Activated CD4-positive, alpha-beta T cell treated with anti-CD3 and anti-CD28 coated beads, Interleukin-2, amount 10 ng/mL, durations not matched to agents 24 days and 14 days (primary cell): Measurements from ENCODE around the gene FLOT2. TPM values are rescaled to one million over a fixed set of nuclear protein-coding genes. Genes with fewer than 3 reads are reported as not detected.
"Not testable (repeated sequence)": the region's sequence is repeated elsewhere in the genome, so short reads cannot be mapped to it uniquely, and the experiment has no call there.

Experiments used
- DNase-seq: peaks from one replicate; pipeline ENCODE4 v3.0.0; 2022
- H3K27ac Mint-ChIP-seq: one replicate; pipeline ENCODE4 v1.8.0; 2022; ENCODE audit warnings: mild to moderate bottlenecking, mixed read lengths
- H3K27me3 Mint-ChIP-seq: one replicate; pipeline ENCODE4 v1.8.0; 2022; ENCODE audit warnings: mixed read lengths
- H3K36me3 Mint-ChIP-seq: one replicate; pipeline ENCODE4 v1.8.0; 2022; ENCODE audit warnings: low read depth, mild to moderate bottlenecking, mixed read lengths
- H3K4me1 Mint-ChIP-seq: one replicate; pipeline ENCODE4 v1.8.0; 2021; ENCODE audit warnings: mixed read lengths
- H3K4me3 Mint-ChIP-seq: one replicate; pipeline ENCODE4 v1.8.0; 2022; ENCODE audit warnings: mild to moderate bottlenecking, moderate library complexity, mixed read lengths
- H3K9me3 Mint-ChIP-seq: one replicate; pipeline ENCODE4 v1.8.0; 2021; ENCODE audit warnings: mixed read lengths
- intact Hi-C: fragments of 100-400 bp; cut with micrococcal nuclease; formaldehyde crosslinking; loops from one replicate; pipeline ENCODE4 v1.15.1; 2023
- total RNA-seq: library from RNA; stranded (reverse); gene quantifications from 2 replicates; pipeline ENCODE4 v1.2.3, GENCODE V29; 2022

FLOT2 gene
- total RNA-seq, 1 donor from 2014 or later = 111 TPM

DNA sequence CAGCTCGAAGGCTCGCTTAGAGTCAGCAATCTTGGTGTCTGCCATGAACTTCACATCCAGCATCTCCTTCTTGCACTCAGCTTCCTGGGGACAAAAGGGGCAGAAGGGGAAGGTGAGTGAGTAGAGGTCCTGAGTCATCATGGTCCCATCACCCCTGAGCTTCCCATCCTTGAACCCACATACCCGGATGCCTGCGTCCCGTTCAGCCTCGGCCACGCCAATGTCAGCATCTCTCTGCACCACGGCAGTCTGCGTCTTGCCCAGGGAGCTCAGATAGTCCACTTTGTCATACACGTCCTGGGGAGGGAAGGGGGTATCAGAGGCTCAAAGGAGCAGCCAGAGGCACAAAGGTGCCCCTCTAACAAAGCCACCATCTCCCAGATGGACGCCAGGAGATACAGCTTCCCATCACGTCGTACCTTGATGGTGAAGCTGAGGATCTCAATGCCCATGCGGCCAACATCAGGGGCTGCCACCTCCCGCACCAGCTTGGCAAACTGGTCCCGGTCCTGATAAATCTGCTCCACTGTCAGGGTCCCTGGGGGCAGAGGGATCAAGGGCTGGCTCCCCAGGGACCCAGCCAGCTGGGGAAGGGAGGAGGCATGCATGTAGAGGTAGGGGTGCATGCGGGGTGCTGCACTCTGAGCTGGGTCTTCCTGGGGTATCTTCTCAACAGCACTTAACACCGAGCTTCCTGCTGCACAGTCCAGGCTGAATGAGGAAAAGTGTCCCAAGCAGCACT is 15.2 kb downstream of the FLOT2 start:
- no peak for DNase-seq
- intact Hi-C loops = no loop called here
- Mint-ChIP-seq H3K27me3 (no peaks in the 10 kb centered on the region), H3K9me3 (no peaks in the 10 kb centered on the region), H3K36me3 (peaks cover 54% of the 10 kb centered on the region), H3K4me1 (peaks cover 5% of the 10 kb centered on the region), H3K27ac (no peak overlapping the region), H3K4me3 (no peak overlapping the region)

DNA sequence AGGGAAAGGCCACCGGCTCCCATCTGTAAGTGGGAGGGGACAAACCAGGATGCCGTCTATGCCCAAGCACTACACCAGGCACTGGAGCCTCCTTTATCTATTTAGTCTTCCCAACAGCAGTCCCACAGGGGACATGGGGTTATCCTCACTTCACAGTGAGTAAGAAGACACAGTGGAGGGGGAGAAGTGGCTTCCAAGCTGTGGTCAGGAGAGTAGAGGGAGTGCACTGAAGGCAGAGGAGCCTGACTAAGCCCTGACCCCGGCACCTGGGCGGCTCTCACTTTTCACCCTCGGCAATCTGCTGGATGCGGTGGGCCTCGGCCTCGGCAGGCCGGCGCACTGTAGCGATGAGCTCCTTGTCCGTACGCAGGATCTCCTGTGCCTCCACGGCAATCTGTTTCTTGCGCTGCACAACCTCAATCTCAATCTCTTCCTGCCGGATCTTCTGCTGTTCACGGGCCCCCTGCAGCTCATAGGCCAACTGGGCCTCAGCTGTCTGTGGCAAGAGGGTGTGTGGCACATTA is 15.9 kb downstream of the FLOT2 start:
- H3K27me3 Mint-ChIP-seq = no peaks in the 10 kb centered on the region
- DNase-seq = no peak
- peaks cover 55% of the 10 kb centered on the region for H3K36me3 Mint-ChIP-seq
- no peak overlapping the region for H3K27ac Mint-ChIP-seq
- no peaks in the 10 kb centered on the region for H3K9me3 Mint-ChIP-seq
- peaks cover 5% of the 10 kb centered on the region for H3K4me1 Mint-ChIP-seq
- intact Hi-C loops = no loop called here
- no peak overlapping the region for H3K4me3 Mint-ChIP-seq

DNA sequence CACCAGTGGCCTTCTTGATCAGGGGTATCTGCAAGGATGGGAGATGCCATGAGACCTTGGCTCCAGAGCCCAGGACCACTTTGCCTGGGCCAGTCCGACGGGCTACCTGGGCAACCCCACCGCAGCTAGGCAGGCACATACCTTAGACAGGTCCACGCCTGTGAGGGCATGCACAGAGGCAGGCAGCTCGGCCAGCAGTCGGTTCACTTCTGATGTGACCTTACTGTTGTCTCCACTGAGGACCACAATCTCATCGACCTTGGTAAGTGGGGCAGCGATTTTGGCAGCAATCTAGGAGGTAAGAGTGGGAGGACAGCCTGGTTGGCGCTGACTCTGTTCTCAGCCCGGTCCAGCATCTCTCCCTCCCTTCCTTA is 17.0 kb downstream of the FLOT2 start:
- no peak for DNase-seq
- Mint-ChIP-seq H3K4me1 (peaks cover 14% of the 10 kb centered on the region), H3K9me3 (no peaks in the 10 kb centered on the region), H3K4me3 (no peak overlapping the region), H3K27ac (no peak overlapping the region), H3K27me3 (no peaks in the 10 kb centered on the region), H3K36me3 (peaks cover 49% of the 10 kb centered on the region)
- intact Hi-C loops = no loop called here

DNA sequence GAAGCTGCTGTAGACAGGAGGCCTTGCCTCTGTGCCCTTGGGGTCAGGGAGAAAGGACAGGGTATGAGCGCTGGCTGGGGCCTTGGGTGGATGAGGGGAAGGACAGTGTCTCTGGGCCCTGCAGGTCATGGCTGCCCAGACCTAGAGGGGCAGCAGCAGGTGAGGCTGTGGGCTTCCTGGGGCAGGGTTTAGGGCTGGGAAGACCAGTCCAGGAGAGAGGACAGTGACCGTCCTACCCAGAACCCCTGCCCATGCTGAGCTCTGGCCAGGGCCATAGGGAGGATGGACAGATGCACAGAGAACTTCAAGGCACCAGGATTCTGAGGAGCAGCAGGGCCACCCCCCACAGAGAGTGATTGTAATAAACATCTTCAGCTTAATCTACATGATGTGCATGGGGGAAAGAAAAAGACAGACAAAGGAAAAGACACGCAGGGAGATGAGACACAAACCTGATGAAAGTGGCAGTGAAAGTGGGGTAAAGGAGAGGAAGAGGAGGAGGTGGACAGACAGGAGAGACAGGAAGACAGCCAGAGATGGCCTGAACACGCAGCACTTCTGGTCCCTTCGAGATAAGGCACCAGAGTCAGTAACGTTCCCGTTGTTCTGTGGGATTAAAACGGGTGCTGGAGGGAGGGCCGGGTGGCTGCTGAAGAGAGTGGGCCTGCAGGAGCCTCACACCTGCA is 17.5 kb downstream of the FLOT2 start:
- Mint-ChIP-seq H3K4me1 (peaks cover 15% of the 10 kb centered on the region), H3K4me3 (no peak overlapping the region), H3K9me3 (no peaks in the 10 kb centered on the region), H3K27me3 (no peaks in the 10 kb centered on the region), H3K27ac (no peak overlapping the region), H3K36me3 (peaks cover 44% of the 10 kb centered on the region)
- no peak for DNase-seq
- intact Hi-C loops = no loop called here

DNA sequence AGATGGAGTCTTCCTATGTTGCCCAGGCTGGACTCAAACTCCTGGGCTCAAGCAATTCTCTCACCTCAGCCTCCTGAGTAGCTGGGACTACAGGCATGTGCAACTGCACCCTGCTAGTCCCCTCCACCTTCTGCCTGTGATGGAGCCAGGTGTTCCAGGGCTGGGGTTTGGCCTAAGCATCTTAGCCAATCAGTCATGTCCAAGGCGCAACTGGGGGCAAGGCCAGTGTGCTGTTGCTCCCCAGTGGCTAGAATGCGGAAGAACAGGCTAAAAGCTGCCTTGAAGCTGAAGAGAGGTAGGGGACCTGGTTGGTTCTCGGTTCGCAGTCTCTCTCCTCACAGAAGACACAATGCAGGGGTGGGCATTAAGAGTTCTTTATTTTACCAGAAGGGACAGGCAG is 18.6 kb downstream of the FLOT2 start:
- Mint-ChIP-seq H3K27me3 (no peaks in the 10 kb centered on the region), H3K4me3 (no peak overlapping the region), H3K36me3 (peaks cover 39% of the 10 kb centered on the region), H3K27ac (no peak overlapping the region), H3K4me1 (peaks cover 15% of the 10 kb centered on the region), H3K9me3 (no peaks in the 10 kb centered on the region)
- intact Hi-C loops = no loop called here
- DNase-seq = peak; percentile 64

DNA sequence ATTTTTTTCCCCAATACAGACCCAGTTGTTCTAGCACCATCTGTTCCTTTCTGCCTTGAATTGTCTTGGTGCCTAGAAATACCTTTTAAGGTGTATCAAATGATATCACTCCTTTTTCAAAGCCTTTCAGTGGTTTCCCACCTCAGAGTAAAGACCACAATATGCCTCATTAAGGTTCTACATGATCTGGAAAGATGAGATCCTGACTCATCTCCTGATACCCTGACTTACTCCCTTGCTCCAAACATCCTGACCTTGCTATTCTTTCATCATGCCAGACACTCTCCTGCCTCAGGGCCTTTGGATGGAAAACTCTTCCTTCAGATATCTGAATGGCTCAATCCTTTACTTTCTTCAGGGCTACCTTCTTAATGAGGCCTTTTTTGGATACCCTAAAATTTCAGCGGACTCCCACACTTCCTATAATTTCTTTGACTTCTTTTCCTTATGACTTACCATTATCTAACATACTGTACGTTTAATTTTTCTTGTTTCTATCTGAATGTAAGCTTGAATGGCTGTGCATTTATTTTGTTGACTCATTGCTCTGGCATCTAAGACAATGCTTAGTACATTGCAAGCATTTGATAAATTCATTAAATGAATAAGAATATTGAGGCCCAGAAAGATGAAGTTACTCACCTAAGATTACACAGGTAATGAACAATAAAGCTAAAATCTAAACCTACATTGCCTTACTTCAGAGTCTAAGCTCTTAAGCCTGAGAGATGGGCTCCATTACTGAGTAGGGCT is 19.2 kb downstream of the FLOT2 start:
- intact Hi-C loops = no loop called here
- H3K4me1 Mint-ChIP-seq = peaks cover 15% of the 10 kb centered on the region
- H3K4me3 Mint-ChIP-seq = no peak overlapping the region
- H3K27ac Mint-ChIP-seq = peak overlapping the region; percentile 6
- H3K9me3 Mint-ChIP-seq = no peaks in the 10 kb centered on the region
- no peak for DNase-seq
- H3K36me3 Mint-ChIP-seq = peaks cover 39% of the 10 kb centered on the region
- no peaks in the 10 kb centered on the region for H3K27me3 Mint-ChIP-seq

DNA sequence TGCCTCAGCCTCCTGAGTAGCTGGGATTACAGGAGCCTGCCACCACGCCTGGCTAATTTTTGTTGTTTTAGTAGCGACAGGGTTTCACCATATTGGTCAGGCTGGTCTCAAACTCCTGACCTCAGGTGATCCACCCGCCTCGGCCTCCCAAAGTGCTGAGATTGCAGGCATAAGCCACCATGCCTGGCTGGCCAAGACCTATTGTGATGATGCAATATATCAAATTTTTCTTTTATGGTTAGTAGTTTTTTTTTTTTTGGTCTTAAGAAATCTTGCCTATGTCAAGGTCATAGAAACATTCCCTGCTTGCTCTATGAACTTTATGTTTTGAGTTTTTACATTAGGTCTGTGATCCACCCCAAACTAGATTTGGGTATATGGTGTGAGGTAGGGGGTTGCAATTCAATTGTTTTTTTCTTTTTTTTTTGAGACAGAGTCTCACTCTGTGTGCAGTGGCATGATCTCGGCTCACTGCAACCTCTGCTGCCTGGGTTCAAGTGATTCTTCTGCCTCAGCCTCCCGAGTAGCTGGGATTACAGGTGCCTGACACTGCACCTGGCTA is 20.3 kb downstream of the FLOT2 start:
- not testable (repeated sequence) for DNase-seq, H3K27me3 Mint-ChIP-seq, H3K4me3 Mint-ChIP-seq, H3K27ac Mint-ChIP-seq, H3K9me3 Mint-ChIP-seq
- Mint-ChIP-seq H3K4me1 (peaks cover 15% of the 10 kb centered on the region), H3K36me3 (peaks cover 32% of the 10 kb centered on the region)
- intact Hi-C loops = loop anchor here (2.0 kb wide), 1 partner anchor 20 kb away; the partner anchor contains the start of gene FLOT2

DNA sequence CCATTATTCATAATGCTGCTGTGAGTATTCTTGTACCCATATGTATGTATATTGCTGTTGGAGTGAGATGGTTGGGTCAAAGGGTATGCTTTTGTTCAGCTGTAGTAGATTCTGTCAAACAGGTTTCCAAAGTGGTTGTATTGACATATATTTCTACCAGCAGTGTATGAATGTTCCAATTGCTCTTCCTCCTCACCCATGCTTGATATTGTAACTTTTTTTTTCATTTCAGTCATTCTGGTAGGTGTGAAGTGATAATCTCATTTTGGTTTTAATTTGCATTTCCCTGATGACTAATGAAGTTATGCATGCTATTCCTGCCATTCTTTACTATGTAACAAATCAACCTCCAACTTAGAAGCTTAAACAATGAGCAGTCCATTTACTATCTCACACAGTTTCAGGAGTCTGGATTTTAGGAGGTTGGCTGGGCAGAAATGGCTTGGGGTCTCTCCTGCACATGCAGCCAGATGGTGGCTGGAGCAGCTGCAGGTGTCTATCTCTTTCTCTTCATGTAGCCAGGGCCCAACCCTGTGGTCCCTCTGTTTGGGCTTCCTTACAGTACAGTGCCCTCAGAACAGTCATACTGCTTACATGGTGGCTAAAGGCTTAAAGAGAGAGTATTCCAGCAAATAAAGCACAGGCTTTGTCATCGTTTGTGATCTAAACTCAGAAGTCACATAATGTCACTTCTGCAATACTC is 21.5 kb downstream of the FLOT2 start:
- no peak for DNase-seq
- H3K36me3 Mint-ChIP-seq = peaks cover 25% of the 10 kb centered on the region
- peaks cover 19% of the 10 kb centered on the region for H3K4me1 Mint-ChIP-seq
- H3K4me3 Mint-ChIP-seq = no peak overlapping the region
- peak overlapping the region; percentile 21 for H3K27ac Mint-ChIP-seq
- H3K27me3 Mint-ChIP-seq = no peaks in the 10 kb centered on the region
- H3K9me3 Mint-ChIP-seq = no peaks in the 10 kb centered on the region
- intact Hi-C loops = loop anchor here (2.0 kb wide), 1 partner anchor 21 kb away; the partner anchor contains the start of gene FLOT2

DNA sequence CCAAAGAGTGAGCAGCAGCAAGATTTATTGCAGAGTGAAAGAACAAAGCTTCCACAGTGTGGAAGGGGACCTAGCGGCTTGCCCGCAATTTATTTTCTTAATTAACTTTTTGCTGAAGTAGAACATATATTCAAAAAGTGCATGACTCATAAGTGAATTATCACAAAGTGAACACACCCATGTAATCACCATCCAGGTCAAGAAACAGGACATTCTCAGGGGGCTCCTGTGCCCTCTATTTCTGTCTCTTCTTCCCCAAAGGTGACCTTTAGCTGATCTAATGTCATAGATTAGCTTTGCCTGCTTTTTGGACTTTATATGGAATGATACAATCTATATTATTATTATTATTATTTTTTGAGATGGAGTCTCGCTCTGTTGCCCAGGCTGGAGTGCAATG is 22.8 kb downstream of the FLOT2 start:
- no peak overlapping the region for H3K27ac Mint-ChIP-seq
- DNase-seq = no peak
- peaks cover 20% of the 10 kb centered on the region for H3K4me1 Mint-ChIP-seq
- no peaks in the 10 kb centered on the region for H3K27me3 Mint-ChIP-seq
- no peaks in the 10 kb centered on the region for H3K9me3 Mint-ChIP-seq
- intact Hi-C loops = no loop called here
- H3K36me3 Mint-ChIP-seq = peaks cover 15% of the 10 kb centered on the region
- no peak overlapping the region for H3K4me3 Mint-ChIP-seq

DNA sequence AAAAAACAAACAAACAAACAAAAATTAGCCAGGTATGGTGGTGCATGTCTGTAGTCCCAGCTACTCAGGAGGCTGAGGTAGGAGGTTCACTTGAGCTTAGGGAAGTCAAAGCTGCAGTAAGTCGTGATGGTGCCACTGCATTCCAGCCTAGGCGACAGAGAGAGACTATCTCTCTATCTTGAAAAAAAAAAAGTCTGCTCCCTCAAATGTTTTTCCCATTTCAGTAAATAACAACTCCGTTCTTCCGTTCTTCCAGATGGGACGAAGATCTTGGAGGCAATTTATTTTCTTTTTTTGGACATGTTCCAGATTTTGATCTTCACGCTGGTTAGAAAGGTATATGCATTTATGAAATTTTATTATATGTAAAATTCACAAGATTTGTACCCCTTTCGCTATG is 23.7 kb downstream of the FLOT2 start:
- Mint-ChIP-seq H3K9me3 (no peaks in the 10 kb centered on the region), H3K4me1 (peaks cover 20% of the 10 kb centered on the region), H3K27ac (no peak overlapping the region), H3K4me3 (no peak overlapping the region), H3K36me3 (peaks cover 9% of the 10 kb centered on the region), H3K27me3 (no peaks in the 10 kb centered on the region)
- intact Hi-C loops = no loop called here
- no peak for DNase-seq

DNA sequence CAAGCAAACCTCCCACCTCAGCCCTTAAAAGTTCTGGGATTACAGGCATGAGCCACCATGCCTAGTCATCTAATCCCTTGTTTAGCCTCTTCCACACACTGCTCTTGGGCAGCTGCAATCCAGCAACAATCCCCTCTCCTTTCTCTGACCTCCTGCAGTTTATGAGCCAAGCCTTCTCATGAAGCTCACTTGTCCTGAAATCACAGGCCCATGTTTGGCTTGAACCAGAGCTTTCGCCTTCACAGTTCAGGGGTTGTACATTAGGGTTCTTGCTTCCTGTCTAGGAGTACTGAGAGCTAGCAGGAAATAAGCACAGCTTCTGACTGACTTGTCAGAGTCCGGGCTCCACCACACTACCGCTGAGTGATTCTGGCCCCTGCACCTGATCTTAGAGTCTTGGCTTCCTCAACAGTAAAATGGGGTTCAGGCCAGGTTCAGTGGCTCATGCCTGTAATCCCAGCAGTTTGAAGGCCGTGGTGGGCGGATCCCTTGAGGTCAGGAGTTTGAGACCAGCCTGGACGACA is 26.4 kb downstream of the FLOT2 start:
- DNase-seq = peak; percentile 83
- H3K4me3 Mint-ChIP-seq = peak overlapping the region; percentile 19
- intact Hi-C loops = no loop called here
- H3K27ac Mint-ChIP-seq = peak overlapping the region; percentile 97
- peaks cover 12% of the 10 kb centered on the region for H3K4me1 Mint-ChIP-seq
- H3K27me3 Mint-ChIP-seq = no peaks in the 10 kb centered on the region
- H3K36me3 Mint-ChIP-seq = no peaks in the 10 kb centered on the region
- no peaks in the 10 kb centered on the region for H3K9me3 Mint-ChIP-seq

DNA sequence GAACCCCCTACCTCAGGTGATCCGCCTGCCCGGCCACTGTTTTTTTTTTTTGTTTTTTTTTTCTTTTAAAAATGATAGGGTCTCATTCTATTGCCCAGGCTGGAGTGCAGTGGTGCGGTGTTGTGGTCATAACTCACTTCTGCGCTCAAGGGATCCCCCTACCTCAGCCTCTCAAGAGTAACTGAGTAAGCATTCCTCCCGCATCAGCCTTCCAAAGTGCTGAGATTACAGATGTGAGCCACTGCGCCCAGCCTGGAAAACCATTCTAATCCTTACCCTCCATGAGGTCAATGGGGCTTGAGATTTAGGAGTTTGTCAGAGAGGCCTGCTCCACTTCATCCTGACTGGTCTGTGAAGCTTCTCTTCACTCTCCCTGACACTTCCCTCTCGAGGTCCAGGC is 30.3 kb downstream of the FLOT2 start:
- no peak overlapping the region for H3K27ac Mint-ChIP-seq
- no peaks in the 10 kb centered on the region for H3K9me3 Mint-ChIP-seq
- intact Hi-C loops = no loop called here
- peaks cover 9% of the 10 kb centered on the region for H3K4me1 Mint-ChIP-seq
- no peaks in the 10 kb centered on the region for H3K27me3 Mint-ChIP-seq
- no peak overlapping the region for H3K4me3 Mint-ChIP-seq
- DNase-seq = no peak
- no peaks in the 10 kb centered on the region for H3K36me3 Mint-ChIP-seq
